T47D (cell line): ENCODE results near the gene ICAM4.

Source experiments
- DNase-seq, 2 experiments: peaks; one replicate each; pipeline versions ENCODE4 v3.0.0 to v3.0.0-alpha.2; 2011 to 2012; ENCODE audit warnings: low read depth in 1 of 2, low spot score in 1 of 2
- JUND ChIP-seq: IDR thresholded peaks from 2 replicates; pipeline ENCODE4 v1.6.1; 2012; ENCODE audit warnings: low read depth
- in situ Hi-C: cut with HindIII; loops from 2 replicates; pipeline ENCODE4 v1.10.0; 2016; ENCODE audit warnings: low sequenced_read_pairs, low pct_unique_long_range_greater_than_20kb

The ICAM4 gene

GRCh38 chr19:10320602-10321416, 34.1 kb downstream of the ICAM4 start:
- in situ Hi-C loops: no loop called here
- no peak for DNase-seq
- no peak for TF ChIP-seq JUND

DNA sequence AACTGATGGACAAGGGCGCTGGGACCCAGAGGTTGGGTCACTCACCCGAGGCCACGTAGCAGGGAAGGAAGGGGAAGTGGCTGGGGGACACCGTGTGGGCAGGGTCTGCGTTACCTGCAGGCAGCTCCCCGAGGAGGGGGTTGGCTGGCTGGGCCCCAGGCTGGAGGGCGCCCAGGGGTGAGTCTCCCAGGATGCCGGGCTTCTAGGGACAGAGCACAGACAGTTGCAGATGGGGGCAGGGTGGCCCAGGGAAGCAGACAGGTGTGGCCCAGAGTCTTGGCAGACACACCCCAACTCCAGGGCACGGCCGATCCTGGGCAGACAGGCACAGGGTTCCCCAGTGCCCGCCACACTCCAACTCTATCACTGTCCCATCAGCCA, 34.7 kb downstream of the ICAM4 start:
- in situ Hi-C loops: no loop called here
- no peak for TF ChIP-seq JUND
- DNase-seq: no peak

GRCh38 chr19:10321874-10322835, 35.4 kb downstream of the ICAM4 start:
- in situ Hi-C loops: no loop called here
- no peak for TF ChIP-seq JUND
- DNase-seq: no peak

GRCh38 chr19:10325732-10326131, 39.0 kb downstream of the ICAM4 start:
- no peak for DNase-seq
- in situ Hi-C loops: no loop called here
- no peak for TF ChIP-seq JUND

- DNase-seq: no peak
- in situ Hi-C loops: no loop called here
- TF ChIP-seq JUND: no peak
Measured at GRCh38 chr19:10327793-10328192, 41.0 kb downstream of the ICAM4 start.

GRCh38 chr19:10328558-10329429, 42.0 kb downstream of the ICAM4 start:
- no peak for DNase-seq
- in situ Hi-C loops: no loop called here
- no peak for TF ChIP-seq JUND

GRCh38 chr19:10329555-10329954, 42.8 kb downstream of the ICAM4 start:
- no peak for DNase-seq
- no peak for TF ChIP-seq JUND
- in situ Hi-C loops: no loop called here

DNA sequence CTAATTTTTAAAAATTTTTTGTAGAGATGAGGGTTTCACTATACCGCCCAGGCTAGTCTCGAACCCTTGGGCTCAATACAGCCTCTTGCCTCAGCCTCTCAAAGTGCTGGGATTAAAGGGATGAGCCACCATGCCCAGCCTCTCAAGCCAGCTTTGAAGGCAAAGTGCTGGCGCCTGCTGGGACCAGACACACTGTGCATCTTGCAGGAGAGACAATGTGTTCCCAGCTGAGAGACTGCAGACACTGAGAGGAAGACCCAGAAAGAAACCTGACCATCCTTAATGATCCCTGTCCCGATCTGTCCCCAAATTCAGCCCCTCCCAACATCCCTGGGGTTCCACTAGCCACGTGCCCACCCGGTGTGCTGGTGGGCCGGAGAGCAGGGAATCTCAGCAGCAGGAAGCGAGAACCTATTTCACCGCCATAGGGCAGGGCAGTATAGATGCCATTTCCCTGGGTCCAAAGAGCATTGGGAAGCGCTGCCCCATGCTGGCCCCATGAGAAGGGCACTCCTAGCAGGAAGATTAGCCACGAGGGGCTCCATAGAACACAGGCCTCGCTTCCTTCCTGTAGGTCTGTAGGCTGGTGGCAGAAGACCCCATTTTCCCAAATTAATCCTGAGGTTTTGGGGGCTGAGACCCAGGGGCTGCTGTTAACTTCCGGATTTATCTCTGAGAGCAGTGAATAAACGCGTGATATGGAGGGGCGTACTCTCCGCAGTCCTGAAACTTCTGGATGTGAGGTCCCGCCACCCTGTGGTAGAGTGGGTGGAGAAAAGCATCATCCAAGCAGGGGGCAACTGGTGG, 45.6 kb downstream of the ICAM4 start:
- DNase-seq: no peak
- in situ Hi-C loops: no loop called here
- TF ChIP-seq JUND: no peak

- in situ Hi-C loops: no loop called here
- no peak for TF ChIP-seq JUND
- DNase-seq: peak; percentile 87 to 97
Measured at GRCh38 chr19:10332965-10333757, 46.4 kb downstream of the ICAM4 start, which contains the start of gene RAVER1. TSS of gene RAVER1 (minus strand) at chr19:10333529. CDS start at chr19:10333507, 22 bp downstream.

DNA sequence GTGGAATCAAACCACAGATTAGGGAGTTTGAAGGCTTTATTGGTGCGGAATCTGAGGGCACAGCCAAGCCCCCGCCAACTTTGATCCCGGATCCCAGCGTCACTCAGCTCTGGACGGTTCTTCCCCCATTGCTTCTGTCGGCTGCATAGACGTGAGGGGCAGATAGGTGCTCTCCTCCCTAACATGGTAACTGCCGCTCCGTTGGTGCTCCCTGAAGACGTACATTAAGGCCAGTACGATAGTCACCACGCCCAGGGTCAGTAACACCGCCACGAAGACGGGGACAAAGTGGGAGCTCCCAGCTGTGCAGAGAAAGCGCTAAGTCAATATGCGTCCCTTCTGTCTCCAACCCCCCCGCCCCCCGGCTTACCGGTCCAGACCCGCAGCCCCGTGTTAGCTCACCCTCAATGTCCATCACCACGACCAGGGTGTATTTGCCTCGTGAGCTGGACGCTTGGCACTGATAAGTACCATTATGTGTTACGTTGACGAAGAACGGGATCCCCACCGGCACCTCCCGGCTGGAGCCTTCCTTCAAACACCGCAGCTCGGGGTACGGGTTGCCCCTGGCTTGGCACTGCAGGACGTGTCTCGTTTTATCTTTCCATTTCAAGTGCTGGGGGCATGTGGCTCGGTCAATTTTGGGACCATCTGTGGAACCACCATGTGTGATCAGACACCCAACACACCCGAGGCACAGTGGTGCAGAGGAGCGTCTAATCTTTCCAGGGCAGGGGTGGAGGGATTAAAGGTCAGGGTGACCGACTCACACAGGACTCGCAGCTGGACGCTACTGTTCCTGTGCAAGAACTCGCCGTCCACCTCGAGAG, 47.2 kb downstream of the ICAM4 start:
- in situ Hi-C loops: no loop called here
- no peak for DNase-seq

More for the DNA sequence above, 47.2 kb downstream of the ICAM4 start:
- TF ChIP-seq JUND: no peak
